Right ventricle myocardium superior (tissue), 1 donor: ENCODE measurements around the gene HMGCS1. TPM values are rescaled to one million over a fixed set of nuclear protein-coding genes. Genes with fewer than 3 reads are reported as not detected.
"Not testable (repeated sequence)": the region's sequence is repeated elsewhere in the genome, so short reads cannot be mapped to it uniquely, and the experiment has no call there.

Source experiments
- ATAC-seq: fragments of 200-7000 bp; cut with Tn5 transposase; one replicate; pipeline ENCODE4 v1.9.1; 2020; ENCODE audit warnings: mild to moderate bottlenecking; ENCODE audit not compliant: poor library complexity
- DNase-seq: peaks from one replicate; pipeline ENCODE4 v3.0.0-alpha.2; 2020
- intact Hi-C: fragments of 100-400 bp; cut with DNase I; formaldehyde crosslinking; loops from one replicate; pipeline ENCODE4 v1.11.2; 2022
- total RNA-seq: library from RNA; stranded (reverse); fragmentation: NEBNext Ultra II Directional; extraction: Animal tissue kit (Norgen Biotek cat#: 25700); gene quantifications from one replicate; pipeline ENCODE4 v1.2.1, GENCODE V29; 2021
- donor health status: DM: no; HTN: yes; CAD: no; lungs with severe emphysema.

Gene HMGCS1
- total RNA-seq, 1 donor from 2014 or later: 21.6 TPM

- ATAC-seq (no peak), DNase-seq (no peak)
- intact Hi-C loops: no loop called here
These were observed 2.1 kb upstream of the HMGCS1 start for GRCh38 chr5:43315263-43315662.

GRCh38 chr5:43314724-43315123 is 1.5 kb upstream of the HMGCS1 start:
- DNase-seq (no peak), ATAC-seq (no peak)
- intact Hi-C loops: loop anchor here (5.0 kb wide), 1 partner anchor 168 kb away; the partner anchor contains the start of gene TMEM267

GRCh38 chr5:43313854-43314457 is 744 bp upstream of the HMGCS1 start:
- intact Hi-C loops: loop anchor here (5.0 kb wide), 1 partner anchor 168 kb away; the partner anchor contains the start of gene TMEM267
- DNase-seq (no peak), ATAC-seq (no peak)

- DNase-seq: no peak
- intact Hi-C loops: loop anchor here (5.0 kb wide), 1 partner anchor 170 kb away; the partner anchor contains the start of gene TMEM267
- ATAC-seq: peak; percentile 3
These were observed 545 bp downstream of the HMGCS1 start for GRCh38 chr5:43312699-43313034.

GRCh38 chr5:43312076-43312661 is 1.0 kb downstream of the HMGCS1 start:
- intact Hi-C loops: loop anchor here (5.0 kb wide), 1 partner anchor 170 kb away; the partner anchor contains the start of gene TMEM267
- ATAC-seq (no peak), DNase-seq (no peak)

GRCh38 chr5:43309637-43310036 is 3.6 kb downstream of the HMGCS1 start:
- DNase-seq: no peak
- intact Hi-C loops: loop anchor here (5.0 kb wide), 1 partner anchor 173 kb away; the partner anchor contains the start of gene TMEM267
- no peak for ATAC-seq

- no peak for ATAC-seq
- DNase-seq: no peak
- intact Hi-C loops: no loop called here
These were observed 4.1 kb downstream of the HMGCS1 start for GRCh38 chr5:43309122-43309521.

GRCh38 chr5:43306954-43307353 is 6.3 kb downstream of the HMGCS1 start:
- ATAC-seq, intact Hi-C loops, DNase-seq: not testable (repeated sequence)

- intact Hi-C loops: no loop called here
- ATAC-seq (peak; percentile 81), DNase-seq (no peak)
These were observed 7.2 kb downstream of the HMGCS1 start for GRCh38 chr5:43305948-43306565.

GRCh38 chr5:43304525-43304924 is 8.7 kb downstream of the HMGCS1 start:
- intact Hi-C loops: no loop called here
- DNase-seq (no peak), ATAC-seq (no peak)

GRCh38 chr5:43303242-43303641 is 10.0 kb downstream of the HMGCS1 start:
- DNase-seq (no peak), ATAC-seq (no peak)
- intact Hi-C loops: no loop called here

GRCh38 chr5:43302481-43302880 is 10.7 kb downstream of the HMGCS1 start:
- ATAC-seq (no peak), DNase-seq (no peak)
- intact Hi-C loops: no loop called here

GRCh38 chr5:43301653-43302091 is 11.5 kb downstream of the HMGCS1 start:
- ATAC-seq (no peak), DNase-seq (no peak)
- intact Hi-C loops: no loop called here

- no peak for ATAC-seq
- intact Hi-C loops: no loop called here
These were observed 13.1 kb downstream of the HMGCS1 start for GRCh38 chr5:43300112-43300511.

GRCh38 chr5:43298443-43298842 is 14.8 kb downstream of the HMGCS1 start:
- no peak for ATAC-seq

More at GRCh38 chr5:43300112-43300511, 13.1 kb downstream of the HMGCS1 start:
- DNase-seq: no peak

GRCh38 chr5:43296835-43297234 is 16.4 kb downstream of the HMGCS1 start:
- DNase-seq (no peak), ATAC-seq (no peak)
- intact Hi-C loops: no loop called here

More at GRCh38 chr5:43298443-43298842, 14.8 kb downstream of the HMGCS1 start:
- no peak for DNase-seq
- intact Hi-C loops: no loop called here

- DNase-seq: no peak
- intact Hi-C loops: no loop called here
- no peak for ATAC-seq
These were observed 18.0 kb downstream of the HMGCS1 start for GRCh38 chr5:43295202-43295601.

- intact Hi-C loops: no loop called here
- no peak for ATAC-seq
These were observed 19.0 kb downstream of the HMGCS1 start for GRCh38 chr5:43294226-43294625.

GRCh38 chr5:43290726-43291125 is 22.5 kb downstream of the HMGCS1 start:
- intact Hi-C loops: no loop called here
- ATAC-seq (no peak), DNase-seq (no peak)

More at GRCh38 chr5:43294226-43294625, 19.0 kb downstream of the HMGCS1 start:
- DNase-seq: no peak
